Subcutaneous preadipocyte (primary cell): Measurements from ENCODE around the gene CLTCL1. TPM values are rescaled to one million over a fixed set of nuclear protein-coding genes. Genes with fewer than 3 reads are reported as not detected.

ENCODE experiments used
- small RNA-seq: library from RNA; depleted of rRNA; stranded (forward); fragments of <200 nt; gene quantifications from one replicate; pipeline ENCODE3, GENCODE V24; 2012
- total RNA-seq: library from RNA; depleted of rRNA; stranded (reverse); fragments of >200 nt; gene quantifications from 2 replicates; pipeline ENCODE4 v1.2.3, GENCODE V29; 2012

Gene CLTCL1
- total RNA-seq = 7.4 and 9.6 TPM in 2 replicates

DNA sequence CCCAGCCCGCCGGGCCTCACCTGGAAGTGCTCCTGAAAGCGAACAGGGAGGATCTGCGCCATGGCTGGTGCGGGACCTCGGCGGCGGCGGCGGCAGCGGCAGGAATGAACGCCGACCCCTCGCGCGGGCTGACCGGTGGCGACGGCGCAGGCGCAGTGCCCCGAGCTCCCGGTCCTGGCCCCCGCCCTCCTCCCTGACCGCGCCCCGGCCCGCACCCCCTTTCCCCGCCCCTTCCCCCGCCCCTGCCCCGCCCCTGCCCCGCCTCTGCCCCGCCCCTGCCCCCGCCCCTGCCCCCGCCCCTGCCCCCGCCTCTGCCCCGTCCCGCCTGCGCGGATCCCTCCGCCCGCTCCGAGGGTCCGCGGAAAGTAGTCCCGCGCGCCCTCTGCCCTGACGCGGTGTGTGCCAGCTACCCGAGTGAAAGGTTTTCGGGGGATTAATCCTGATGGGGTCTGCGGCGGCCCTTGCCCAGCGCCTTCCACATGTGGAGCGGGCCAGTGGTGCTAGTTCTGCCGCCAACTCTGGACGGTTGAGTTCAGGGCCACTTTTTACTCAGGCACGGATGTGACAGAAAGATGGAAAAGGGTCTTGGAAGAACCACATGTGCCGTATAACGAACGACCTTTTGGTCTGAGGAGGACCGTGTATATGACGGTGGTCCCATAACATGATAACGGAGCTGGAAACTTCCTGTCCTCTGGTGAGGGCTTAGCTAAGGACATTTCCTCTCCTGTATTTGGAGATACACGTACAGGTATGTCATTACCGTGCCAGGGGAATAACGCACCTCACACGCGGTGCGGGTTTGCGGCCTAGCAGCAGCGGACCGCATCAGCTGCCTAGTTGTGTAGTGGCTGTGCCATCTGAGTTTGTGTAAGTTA, at the start of gene CLTCL1:
Gene CLTCL1, minus strand, starts transcription at position 140 of the 878 bp plus-strand sequence. Its CDS starts 78 bp downstream, at position 62.

DNA sequence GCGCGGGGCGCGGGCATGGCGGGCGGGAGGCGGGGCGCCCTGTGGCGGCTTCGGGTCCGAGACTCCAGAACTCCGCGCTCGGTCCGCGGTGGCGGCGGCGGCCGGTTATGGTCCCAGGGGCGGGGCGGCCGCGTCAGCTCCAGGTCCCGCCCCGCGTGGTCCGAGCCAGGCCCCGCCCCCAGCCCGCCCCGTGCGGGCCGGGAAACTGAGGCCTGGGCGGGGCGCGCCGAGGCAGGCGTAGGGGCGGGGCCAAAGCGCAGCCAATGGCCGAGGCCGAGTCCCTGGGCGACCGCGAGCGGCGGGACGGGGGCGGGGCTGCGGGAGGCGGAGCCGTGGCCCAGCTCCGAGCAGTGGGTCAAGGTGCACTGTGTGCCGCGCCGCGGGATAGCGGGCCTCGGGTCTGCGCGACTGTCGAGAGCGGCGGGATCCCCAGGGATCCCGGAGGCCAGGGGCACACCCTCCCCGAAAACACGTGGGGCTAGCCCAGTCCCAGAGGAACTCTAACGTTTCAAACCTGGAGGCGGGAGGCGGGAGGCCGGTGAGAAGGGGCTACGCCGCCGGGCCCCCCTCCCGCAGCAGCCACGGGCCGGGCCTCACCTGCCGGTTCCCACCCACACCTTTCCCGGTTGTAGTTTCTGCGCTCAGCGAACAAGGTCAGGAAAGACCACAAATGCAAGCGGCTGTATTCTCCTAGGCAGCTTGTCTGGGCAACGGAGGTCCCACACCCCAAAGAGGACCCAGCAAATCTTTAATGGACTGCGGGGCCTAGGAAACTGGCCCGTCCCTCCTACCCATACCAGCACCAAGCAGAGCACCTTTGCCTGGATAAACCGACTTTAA, 112.6 kb downstream of the CLTCL1 start, which contains the start of gene SLC25A1:
Gene SLC25A1, minus strand, starts transcription at position 80 of the 840 bp plus-strand sequence. Its CDS starts 63 bp downstream, at position 17.

DNA sequence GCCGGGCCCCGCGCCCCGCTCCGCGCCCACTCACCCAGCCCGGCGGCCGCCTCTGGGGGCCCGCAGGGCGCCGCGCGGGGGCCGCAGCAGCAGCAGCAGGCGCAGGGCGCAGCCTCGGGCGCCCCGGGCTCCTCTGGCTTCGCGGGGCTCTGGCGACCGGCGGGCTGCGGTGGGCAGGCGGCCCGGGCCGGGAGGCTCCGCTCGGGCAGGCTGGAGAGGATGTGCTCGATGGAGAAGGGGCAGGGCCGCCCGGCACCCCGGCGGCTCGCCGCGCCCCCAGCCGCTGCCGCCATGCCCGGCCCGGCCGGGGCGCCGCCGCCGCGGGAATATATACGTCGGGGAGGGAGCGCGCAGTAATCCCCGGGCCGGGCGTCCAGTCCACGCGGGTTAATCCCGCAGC, 141.5 kb downstream of the CLTCL1 start, which contains the start of gene GSC2:
Gene GSC2, minus strand, starts transcription at position 302 of the 400 bp plus-strand sequence. Its CDS starts 9 bp downstream, at position 293.

DNA sequence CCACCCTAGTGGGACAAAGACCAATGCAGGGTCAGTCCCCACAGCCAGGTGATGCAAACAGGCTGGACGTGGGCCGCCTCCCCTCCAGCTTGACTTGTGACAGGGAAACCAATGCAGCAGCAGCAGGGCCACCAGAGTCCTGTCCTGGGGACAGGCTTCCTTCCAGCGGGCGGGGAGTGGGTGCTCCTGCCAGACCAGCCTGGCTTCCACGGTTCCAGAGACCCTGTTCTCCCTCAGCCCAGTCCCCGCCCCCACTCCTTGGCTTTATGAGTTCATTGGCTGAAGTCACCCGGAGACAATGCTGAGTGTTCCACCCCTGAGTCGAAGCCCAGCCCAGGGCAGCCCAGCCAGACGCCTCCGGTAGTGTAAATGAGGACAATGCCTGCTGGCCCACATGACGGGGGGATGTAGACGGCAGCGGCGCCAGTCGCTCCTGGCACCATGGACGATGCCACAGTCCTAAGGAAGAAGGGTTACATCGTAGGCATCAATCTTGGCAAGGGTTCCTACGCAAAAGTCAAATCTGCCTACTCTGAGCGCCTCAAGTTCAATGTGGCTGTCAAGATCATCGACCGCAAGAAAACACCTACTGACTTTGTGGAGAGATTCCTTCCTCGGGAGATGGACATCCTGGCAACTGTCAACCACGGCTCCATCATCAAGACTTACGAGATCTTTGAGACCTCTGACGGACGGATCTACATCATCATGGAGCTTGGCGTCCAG, 160.4 kb downstream of the CLTCL1 start, which contains the start of gene TSSK2:
Gene TSSK2, plus strand, starts transcription at position 350 of the 726 bp plus-strand sequence. Its CDS starts 92 bp downstream, at position 442.

Small RNA genes within 50 kb of the gene (small RNA-seq; reads per million reads assigned to genes)
- gene AC000081.1 (not detected), gene RF00398 (not detected)

Other genes starting within 250 kb of the CLTCL1 start
- gene DGCR2, start 169.3 kb downstream of the CLTCL1 start, total RNA-seq = 40.4 and 43.2 TPM in 2 replicates
- not detected in 2 replicates for gene TSSK2, start 160.4 kb downstream of the CLTCL1 start, total RNA-seq
- 15.8 and 16.5 TPM in 2 replicates for gene ESS2, start 147.1 kb downstream of the CLTCL1 start, total RNA-seq
- gene GSC2, start 141.4 kb downstream of the CLTCL1 start, total RNA-seq = not detected in 2 replicates
- gene SLC25A1, start 113.0 kb downstream of the CLTCL1 start, total RNA-seq = 94.4 and 104 TPM in 2 replicates
- gene HIRA, start 140.0 kb upstream of the CLTCL1 start, total RNA-seq = 17.3 and 23.7 TPM in 2 replicates
- gene MRPL40, start 140.8 kb upstream of the CLTCL1 start, total RNA-seq = 34.2 and 40.1 TPM in 2 replicates
- gene C22orf39, start 156.0 kb upstream of the CLTCL1 start, total RNA-seq = 11.7 and 12.9 TPM in 2 replicates
- gene UFD1, start 187.5 kb upstream of the CLTCL1 start, total RNA-seq = 52.9 and 56.5 TPM in 2 replicates
- 12.9 and 23.1 TPM in 2 replicates for gene CDC45, start 188.2 kb upstream of the CLTCL1 start, total RNA-seq
- gene CLDN5, start 232.7 kb upstream of the CLTCL1 start, total RNA-seq = 0.37 TPM in 1 of 2 replicates, not detected in the other